Cardiac muscle cell (in vitro differentiated cells and primary cell): ENCODE measurements around the gene PRR23B. TPM values are rescaled to one million over a fixed set of nuclear protein-coding genes. Genes with fewer than 3 reads are reported as not detected.

ENCODE experiments used
- DNase-seq, 2 donors: peaks; one replicate each; pipeline versions ENCODE4 v3.0.0 to v3.0.0-alpha.2; 2010 to 2017; ENCODE audit warnings: low read depth in 1 of 2, low spot score in 1 of 2
- H3K27ac ChIP-seq: fragments of 200-600 bp; sonication (generic); 2 replicates; pipeline ENCODE4 v1.5.1; 2016
- H3K27me3 ChIP-seq: fragments of 200-600 bp; sonication (generic); 2 replicates; pipeline ENCODE4 v1.6.0; 2016; ENCODE audit warnings: control low read depth
- H3K36me3 ChIP-seq: fragments of 200-600 bp; sonication (generic); 2 replicates; pipeline ENCODE4 v1.5.1; 2016; ENCODE audit warnings: control low read depth
- H3K4me1 ChIP-seq: fragments of 200-600 bp; sonication (generic); 2 replicates; pipeline ENCODE4 v1.8.1; 2017; ENCODE audit warnings: low read depth, mild to moderate bottlenecking, mixed run types
- H3K4me3 ChIP-seq: fragments of 200-600 bp; sonication (generic); 2 replicates; pipeline ENCODE4 v1.5.1; 2016; ENCODE audit warnings: mild to moderate bottlenecking
- H3K9me3 ChIP-seq: fragments of 200-600 bp; sonication (generic); 2 replicates; pipeline ENCODE4 v1.5.1; 2017; ENCODE audit warnings: low read depth, mild to moderate bottlenecking, control low read depth
- polyA plus RNA-seq: library from polyadenylated mRNA; unstranded; fragments of >200 nt; fragmentation: Nextera tagmentation; extraction: Ambion mirVana; gene quantifications from 2 replicates; pipeline ENCODE4 v1.2.1, GENCODE V29; 2016
- total RNA-seq: library from RNA; depleted of rRNA; stranded (reverse); fragments of >200 nt; gene quantifications from 2 replicates; pipeline ENCODE4 v1.2.3, GENCODE V29; 2016
- TF ChIP-seq, protein P1 (sequence below): IDR thresholded peaks from 2 replicates; pipeline ENCODE4 v1.5.1; 2012; ENCODE audit warnings: low read depth, mild to moderate bottlenecking, low read length

Gene PRR23B
- total RNA-seq (not detected in 2 replicates), polyA plus RNA-seq (not detected in 2 replicates)

DNA sequence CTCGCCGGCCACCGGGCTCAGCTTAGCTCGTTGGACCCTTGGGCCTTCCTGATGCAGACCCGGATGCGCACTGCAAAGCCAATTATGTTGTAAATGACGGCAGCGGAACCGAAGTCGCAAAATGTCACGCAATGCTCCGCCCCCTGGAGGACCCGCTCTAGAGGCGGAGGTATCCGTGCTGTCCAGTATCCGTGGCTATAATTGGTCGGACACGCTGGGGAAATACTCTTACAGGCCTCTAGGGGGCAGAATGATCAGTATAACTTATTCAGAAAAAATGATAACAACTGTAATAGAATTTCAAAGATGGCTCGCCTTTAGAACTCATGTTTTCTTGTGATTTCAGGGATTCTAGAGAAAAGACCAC, at the start of gene PRR23B:
PRR23B (minus strand) TSS at position 59 of the 367 bp plus-strand sequence. CDS start 265 bp downstream, outside the sequence.
- H3K4me1 ChIP-seq = no peaks in the 10 kb centered on the region
- no peak within 1 kb of the TSS for H3K27ac ChIP-seq
- no peaks in the 10 kb centered on the region for H3K9me3 ChIP-seq
- H3K36me3 ChIP-seq = no peaks in the 10 kb centered on the region
- DNase-seq = no peak
- TF ChIP-seq, protein P1, sequence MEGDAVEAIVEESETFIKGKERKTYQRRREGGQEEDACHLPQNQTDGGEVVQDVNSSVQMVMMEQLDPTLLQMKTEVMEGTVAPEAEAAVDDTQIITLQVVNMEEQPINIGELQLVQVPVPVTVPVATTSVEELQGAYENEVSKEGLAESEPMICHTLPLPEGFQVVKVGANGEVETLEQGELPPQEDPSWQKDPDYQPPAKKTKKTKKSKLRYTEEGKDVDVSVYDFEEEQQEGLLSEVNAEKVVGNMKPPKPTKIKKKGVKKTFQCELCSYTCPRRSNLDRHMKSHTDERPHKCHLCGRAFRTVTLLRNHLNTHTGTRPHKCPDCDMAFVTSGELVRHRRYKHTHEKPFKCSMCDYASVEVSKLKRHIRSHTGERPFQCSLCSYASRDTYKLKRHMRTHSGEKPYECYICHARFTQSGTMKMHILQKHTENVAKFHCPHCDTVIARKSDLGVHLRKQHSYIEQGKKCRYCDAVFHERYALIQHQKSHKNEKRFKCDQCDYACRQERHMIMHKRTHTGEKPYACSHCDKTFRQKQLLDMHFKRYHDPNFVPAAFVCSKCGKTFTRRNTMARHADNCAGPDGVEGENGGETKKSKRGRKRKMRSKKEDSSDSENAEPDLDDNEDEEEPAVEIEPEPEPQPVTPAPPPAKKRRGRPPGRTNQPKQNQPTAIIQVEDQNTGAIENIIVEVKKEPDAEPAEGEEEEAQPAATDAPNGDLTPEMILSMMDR = no peak
- H3K4me3 ChIP-seq = no peak within 1 kb of the TSS
- H3K27me3 ChIP-seq = no peaks in the 10 kb centered on the region

DNA sequence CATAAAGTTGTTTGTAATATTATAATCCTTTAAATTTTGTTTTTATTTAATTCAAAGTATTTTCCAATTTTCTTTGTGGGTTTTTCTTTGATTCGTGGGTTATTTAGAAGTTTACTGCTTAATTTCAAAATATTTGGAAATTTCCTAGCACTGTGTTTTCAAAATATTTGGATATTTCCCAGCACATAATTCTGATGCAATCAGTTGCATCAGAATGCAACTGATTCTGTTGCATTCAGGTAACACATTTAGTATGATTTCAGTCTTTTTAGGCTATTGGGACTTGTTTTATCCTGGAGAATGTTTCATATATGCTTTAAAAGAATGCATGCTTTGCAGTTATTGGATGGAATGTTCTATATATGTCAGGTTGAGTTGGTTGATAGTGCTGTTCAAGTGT, 42.2 kb upstream of the PRR23B start:
- TF ChIP-seq, protein P1 = no peak
- no peak for DNase-seq
- H3K9me3 ChIP-seq = no peaks in the 10 kb centered on the region
- H3K36me3 ChIP-seq = no peaks in the 10 kb centered on the region
- no peak overlapping the region for H3K4me3 ChIP-seq
- no peaks in the 10 kb centered on the region for H3K4me1 ChIP-seq
- no peak overlapping the region for H3K27ac ChIP-seq
- no peaks in the 10 kb centered on the region for H3K27me3 ChIP-seq

DNA sequence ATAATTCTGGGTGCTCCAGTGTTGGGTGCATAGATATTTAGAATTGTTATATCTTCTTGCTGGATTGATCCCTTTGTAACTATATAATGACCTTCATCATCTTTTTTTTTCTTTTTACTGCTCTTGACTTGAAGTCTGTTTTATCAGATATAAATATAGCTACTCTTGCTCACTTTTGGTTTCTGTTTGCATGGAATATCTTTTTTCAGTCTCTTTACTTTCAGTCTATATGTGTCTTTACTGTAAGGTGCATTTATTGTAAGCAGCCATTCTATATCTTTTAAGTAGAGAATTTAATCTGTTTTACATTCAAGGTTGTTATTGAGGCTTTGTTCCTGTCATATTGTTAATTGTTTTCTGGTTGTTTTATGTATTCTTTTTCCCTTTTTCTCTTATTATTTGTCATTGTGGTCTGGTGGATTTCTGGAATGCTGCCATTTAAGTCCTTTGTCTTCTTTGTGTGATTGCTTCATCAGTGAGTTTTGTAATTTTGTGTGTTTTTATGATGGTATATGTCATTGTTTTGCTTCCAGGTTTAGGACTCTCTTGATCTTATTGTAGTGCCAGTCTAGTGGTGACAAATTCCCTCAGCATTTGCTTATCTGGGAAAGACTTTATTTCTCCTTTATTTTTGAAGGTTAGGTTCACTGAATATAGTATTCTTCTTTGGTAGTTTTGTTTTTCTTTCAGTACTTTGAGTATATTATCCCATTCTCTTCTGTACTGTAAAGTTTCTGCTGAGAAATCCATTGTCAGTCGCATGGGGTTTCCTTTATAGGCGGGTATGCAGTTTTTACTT, 32.3 kb upstream of the PRR23B start:
- Histone ChIP-seq H3K27me3 (no peaks in the 10 kb centered on the region), H3K27ac (no peak overlapping the region)

DNA sequence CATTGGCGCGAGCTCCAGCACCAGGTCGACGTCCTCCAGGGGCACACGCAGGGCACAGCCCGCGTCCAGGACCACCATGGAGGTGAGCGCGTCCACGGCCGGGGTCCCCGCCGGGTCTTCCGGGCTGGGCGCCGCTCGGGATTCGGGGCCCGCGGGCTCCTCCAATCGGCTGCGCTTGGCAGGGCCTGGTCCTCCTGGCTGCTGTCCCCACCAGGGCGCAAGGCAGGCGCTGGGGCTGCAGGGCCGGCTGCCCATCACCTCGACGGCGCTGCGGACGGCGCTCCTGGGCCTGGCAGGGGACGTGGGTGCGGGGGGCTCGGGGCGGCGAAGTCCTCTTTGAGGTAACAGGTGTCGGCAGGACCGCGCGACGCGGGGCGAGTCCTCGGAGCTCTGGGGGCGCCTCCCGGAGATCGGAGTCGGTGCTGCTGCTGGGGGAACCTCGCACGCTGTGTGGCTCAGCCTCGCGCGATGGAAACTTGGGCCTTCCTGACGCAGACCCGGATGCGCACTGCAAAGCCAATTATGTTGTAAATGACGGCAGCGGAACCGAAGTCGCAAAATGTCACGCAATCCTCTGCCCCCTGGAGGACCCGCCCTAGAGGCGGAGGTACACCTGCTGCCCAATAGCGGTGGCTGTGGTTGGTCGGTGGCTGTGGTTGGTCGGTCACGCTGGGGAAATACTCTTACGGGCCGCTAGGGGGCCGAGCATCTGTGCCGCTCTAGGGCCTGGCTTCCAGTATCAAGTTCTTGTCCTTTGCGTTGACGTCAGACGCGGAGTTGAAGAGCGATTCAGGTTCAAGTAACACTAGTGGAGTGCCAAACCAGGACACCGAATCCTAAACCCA, 23.9 kb upstream of the PRR23B start, which contains the start of gene PRR23C:
PRR23C (minus strand) TSS at position 527 of the 845 bp plus-strand sequence; CDS start at position 255, 272 bp downstream.
- Histone ChIP-seq H3K36me3 (no peaks in the 10 kb centered on the region), H3K27ac (no peak within 1 kb of the TSS), H3K4me1 (no peaks in the 10 kb centered on the region), H3K4me3 (no peak within 1 kb of the TSS), H3K27me3 (no peaks in the 10 kb centered on the region), H3K9me3 (no peaks in the 10 kb centered on the region)
- DNase-seq = no peak
- TF ChIP-seq, protein P1 = no peak

More for the DNA sequence above, 32.3 kb upstream of the PRR23B start:
- H3K36me3 ChIP-seq = no peaks in the 10 kb centered on the region
- DNase-seq = no peak
- H3K4me1 ChIP-seq = no peaks in the 10 kb centered on the region
- H3K4me3 ChIP-seq = no peak overlapping the region
- TF ChIP-seq, protein P1 = no peak
- H3K9me3 ChIP-seq = no peaks in the 10 kb centered on the region

DNA sequence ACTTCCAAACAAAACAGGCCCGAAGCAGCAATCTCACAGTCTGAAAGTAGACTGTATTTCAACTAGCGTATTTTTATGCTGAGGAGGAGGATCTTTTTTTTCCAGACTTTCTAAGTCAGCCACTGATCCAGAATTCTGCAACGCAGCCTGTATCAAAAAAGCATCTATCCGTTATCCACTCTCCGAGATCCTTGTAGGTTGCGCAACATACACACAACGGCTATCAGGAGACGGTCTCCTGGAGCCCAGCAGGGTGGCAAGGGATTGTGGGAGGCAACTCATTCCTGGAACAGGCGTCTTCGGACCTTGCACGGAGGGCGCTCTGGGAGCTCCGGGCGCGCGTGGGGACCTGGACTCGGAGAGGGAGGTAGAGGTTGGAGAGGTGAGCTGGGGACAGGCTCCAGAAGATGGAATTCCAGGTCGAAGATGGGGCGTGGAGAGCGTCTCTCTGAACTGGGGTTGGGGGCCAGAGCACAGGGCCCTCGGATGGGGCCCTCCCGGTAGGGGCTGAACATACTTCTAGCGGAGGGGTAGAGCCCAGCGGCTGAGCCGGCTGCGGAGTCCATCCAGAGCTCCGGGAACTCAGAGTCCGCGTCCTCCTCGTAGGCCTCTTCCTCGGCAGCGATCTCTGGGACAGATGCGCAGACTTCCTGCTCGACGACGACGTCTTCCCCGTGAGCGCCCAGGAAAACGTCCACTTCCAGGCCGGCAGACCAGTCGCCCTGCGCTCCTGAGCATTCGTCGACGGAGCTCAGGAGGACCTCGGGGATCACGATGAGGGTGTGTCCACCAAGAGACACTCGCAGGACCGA, 23.0 kb upstream of the PRR23B start:
- Histone ChIP-seq H3K27me3 (no peaks in the 10 kb centered on the region), H3K9me3 (no peaks in the 10 kb centered on the region), H3K36me3 (no peaks in the 10 kb centered on the region), H3K27ac (no peak overlapping the region), H3K4me1 (no peaks in the 10 kb centered on the region), H3K4me3 (no peak overlapping the region)
- TF ChIP-seq, protein P1 = no peak
- DNase-seq = no peak
